ENCODE results near the gene CDC42BPB.

DNA sequence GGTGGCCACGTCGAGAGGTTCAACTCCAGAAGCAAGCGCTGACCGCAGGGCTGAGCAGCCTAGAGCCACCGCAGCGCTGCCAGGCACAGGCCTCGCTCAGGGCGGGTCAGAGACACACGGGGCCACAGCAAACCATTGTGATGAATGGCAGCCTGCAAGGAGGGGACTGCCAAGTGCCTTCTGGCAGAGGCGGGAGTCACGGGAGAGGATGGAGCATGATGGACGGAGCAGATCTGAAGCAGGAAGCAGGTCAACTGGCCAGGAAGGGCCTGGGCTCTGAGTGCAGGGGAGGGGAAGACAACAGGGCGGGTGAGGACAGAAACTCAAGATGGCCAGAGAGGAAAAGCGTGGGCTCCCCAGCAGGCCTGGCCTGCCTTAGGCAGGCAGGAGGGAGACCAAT lies 49.8 kb downstream of the CDC42BPB start:
- TF ChIP-seq ZNF274 (IDR thresholded peaks at IDR 0.05; ENCODE audit: low read depth, low read length) (no peak), YY1 (IDR thresholded peaks at IDR 0.05; ENCODE audit: insufficient read depth, insufficient read length) (no peak), SUZ12 (IDR thresholded peaks at IDR 0.05; ENCODE audit: extremely low read depth, insufficient read depth, insufficient read length) (no peak)

All from NT2/D1 (cell line).